ENCODE results near the gene ZFYVE21.
A peak's percentile ranks its signal among the peaks of the same experiment; 100 is the strongest.

GRCh38 chr14:103699901-103700752 lies 15.5 kb upstream of the ZFYVE21 start:
- TF ChIP-seq POLR2AphosphoS5 (IDR thresholded peaks at IDR 0.05) (peak in 2 of 3 donors; percentile 15 to 66), CTCF (IDR thresholded peaks at IDR 0.05 in 8 of 11, conservative IDR thresholded peaks at IDR 0.05 in 3 of 11) (no peak)

All from spleen (tissue), 7 donors.